H1 (cell line): ENCODE measurements around the gene BCL2L1. TPM values are rescaled to one million over a fixed set of nuclear protein-coding genes. Genes with fewer than 3 reads are reported as not detected.

Experiments used
- BCL11A ChIP-seq, 2 experiments: IDR thresholded peaks; one replicate each; pipeline ENCODE4 v1.6.1; 2011; ENCODE audit warnings: low read depth in 2 of 2, low read length in 2 of 2, mild to moderate bottlenecking in 2 of 2
- KDM1A ChIP-seq: fragments of 200-600, 300-600 bp; sonication (generic); IDR thresholded peaks from 2 replicates; pipeline ENCODE4 v1.7.1; 2016; ENCODE audit warnings: mild to moderate bottlenecking, low read length, borderline replicate concordance
- POLR2A ChIP-seq, 2 experiments: IDR thresholded peaks; 1 replicate in 1 of 2; 2 replicates in 1 of 2; pipeline ENCODE4 v1.6.1; 2011; ENCODE audit warnings: low read depth in 2 of 2, low read length in 2 of 2, mild to moderate bottlenecking in 2 of 2; ENCODE audit errors: control extremely low read depth in 1 of 2
- polyA plus RNA-seq, 7 experiments: library from polyadenylated mRNA; depleted of rRNA in 3 of 7; stranded (reverse) in 5 of 7; unstranded in 2 of 7; fragments of >200 nt in 5 of 7; fragments of 200-250 nt in 2 of 7; gene quantifications; 1 replicate in 5 of 7; 2 replicates in 1 of 7; 4 replicates in 1 of 7; pipeline versions ENCODE4 v1.2.1 to v1.2.3, GENCODE V29; 2011 to 2013; ENCODE audit warnings: missing spikeins in 2 of 7, mixed read lengths in 2 of 7
- total RNA-seq: library from RNA; stranded (reverse); fragmentation: NEBNext Ultra II Directional; extraction: Animal tissue kit (Norgen Biotek cat#: 25700); gene quantifications from 2 replicates; pipeline ENCODE4 v1.2.1, GENCODE V29; 2021

BCL2L1 gene
- total and polyA plus RNA-seq, 2 of the 8 experiments (the other 6 are each of a cell fraction or from before 2014, with no cell fraction given): 64.9 to 66.1 TPM

DNA sequence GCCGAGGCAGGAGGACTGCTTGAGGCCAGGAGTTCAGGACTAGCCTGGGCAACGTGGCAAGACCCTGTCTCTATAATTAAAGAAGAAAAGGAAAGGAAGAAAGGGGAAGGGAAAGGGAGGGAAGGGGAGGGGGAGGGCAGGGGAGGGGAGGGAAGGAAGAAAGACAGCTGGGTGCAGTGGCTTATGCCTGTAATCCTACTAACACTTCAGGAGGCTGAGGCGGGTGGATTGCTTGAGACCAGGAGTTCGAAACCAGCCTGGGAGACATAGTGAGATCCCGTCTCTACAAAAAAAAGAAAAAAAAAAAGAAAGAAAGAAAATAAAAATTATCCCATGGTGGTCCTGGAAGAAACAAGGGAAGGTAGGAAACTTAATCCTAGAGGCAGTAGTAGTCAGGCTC is 33.5 kb downstream of the BCL2L1 start (continued):
- TF ChIP-seq BCL11A (IDR thresholded peaks at IDR 0.05; ENCODE audit: low read depth in 2 of 2, low read length in 2 of 2) (no peak), KDM1A (no peak), POLR2A (IDR thresholded peaks at IDR 0.05; ENCODE audit: control extremely low read depth in 1 of 2, low read depth in 2 of 2, low read length in 2 of 2) (no peak)
